ENCODE measurements around the gene SLC9A9. TPM values are rescaled to one million over a fixed set of nuclear protein-coding genes. Genes with fewer than 3 reads are reported as not detected.

SLC9A9 gene
- total RNA-seq, 2 donors from 2014 or later: 23.6 to 31.0 TPM

DNA sequence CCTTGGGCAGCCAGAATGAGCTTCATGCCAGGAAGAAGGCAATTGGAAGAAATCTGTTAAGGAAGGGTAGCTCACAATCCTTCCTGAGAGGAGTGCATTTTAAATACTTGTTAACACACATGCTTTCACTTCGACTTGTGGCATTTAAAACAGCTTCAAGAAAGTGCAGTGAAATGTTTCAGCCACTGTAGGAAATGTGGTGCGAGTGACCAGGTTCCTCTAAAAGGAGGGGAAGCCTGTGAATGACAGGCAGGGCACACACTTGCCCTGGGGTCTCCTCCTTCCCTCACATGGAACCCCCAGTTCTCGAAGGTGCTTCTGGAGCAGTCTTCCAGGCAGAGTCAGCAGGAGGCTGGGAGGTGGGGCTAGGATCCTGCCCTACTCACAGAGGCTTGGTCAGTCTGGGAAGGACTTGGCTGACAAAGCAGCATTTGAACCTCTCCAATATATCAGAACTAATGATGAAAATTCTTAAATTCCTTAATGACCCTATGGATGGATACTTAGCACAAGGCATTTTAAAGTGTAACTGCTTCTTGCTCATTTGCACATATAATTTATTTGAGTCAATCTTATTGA lies 370.1 kb downstream of the SLC9A9 start:
- Histone ChIP-seq H3K27me3 (replicated peaks; ENCODE audit: insufficient read depth) (no peaks in the 10 kb centered on the region), H3K36me3 (no peaks in the 10 kb centered on the region), H3K4me3 (no peak overlapping the region), H3K27ac (no peak overlapping the region), H3K9me3 (no peaks in the 10 kb centered on the region), H3K4me1 (replicated peaks) (no peaks in the 10 kb centered on the region)
- WGBS: 47% methylated on average over 3 of the region's 3 CpGs
- no peak for DNase-seq (ENCODE audit: low spot score)
- intact Hi-C loops (cut with DNase I): no loop called here
- no peak for TF ChIP-seq POLR2AphosphoS5 (IDR thresholded peaks at IDR 0.05)
- no peak for TF ChIP-seq POLR2A (IDR thresholded peaks at IDR 0.05)
- TF ChIP-seq CTCF (IDR thresholded peaks at IDR 0.05): no peak

GRCh38 chr3:143476965-143477640 lies 371.2 kb downstream of the SLC9A9 start:
- WGBS: 92% methylated on average over 7 of the region's 7 CpGs
- Histone ChIP-seq H3K9me3 (no peaks in the 10 kb centered on the region), H3K4me3 (no peak overlapping the region), H3K4me1 (replicated peaks) (no peaks in the 10 kb centered on the region), H3K27me3 (replicated peaks; ENCODE audit: insufficient read depth) (no peaks in the 10 kb centered on the region), H3K36me3 (no peaks in the 10 kb centered on the region), H3K27ac (no peak overlapping the region)
- no peak for TF ChIP-seq POLR2AphosphoS5 (IDR thresholded peaks at IDR 0.05)
- no peak for TF ChIP-seq CTCF (IDR thresholded peaks at IDR 0.05)
- TF ChIP-seq POLR2A (IDR thresholded peaks at IDR 0.05): no peak
- intact Hi-C loops (cut with DNase I): no loop called here
- no peak for DNase-seq (ENCODE audit: low spot score)

DNA sequence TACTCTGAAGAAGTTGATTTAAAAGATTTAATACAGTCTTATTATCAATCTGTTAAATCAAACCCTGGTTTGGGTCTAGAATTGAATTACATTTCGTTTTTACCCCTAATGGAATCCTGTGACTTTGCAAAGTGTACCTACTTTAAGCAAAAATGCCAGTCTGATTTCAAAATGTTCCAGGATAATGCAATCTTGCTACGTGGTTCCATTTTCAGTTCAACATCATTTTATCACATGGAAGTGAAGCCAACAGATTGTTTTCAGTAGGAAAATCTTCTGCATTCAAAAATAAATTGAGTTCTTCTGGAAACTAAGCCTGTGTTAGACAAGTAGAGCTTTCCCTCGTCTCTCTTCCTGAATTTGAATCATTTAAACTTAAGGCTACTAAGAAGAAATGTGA lies 372.3 kb downstream of the SLC9A9 start:
- H3K4me3 ChIP-seq: no peak overlapping the region
- no peaks in the 10 kb centered on the region for H3K36me3 ChIP-seq
- no peaks in the 10 kb centered on the region for H3K4me1 ChIP-seq (replicated peaks)
- no peaks in the 10 kb centered on the region for H3K27me3 ChIP-seq (replicated peaks; ENCODE audit: insufficient read depth)
- no peak overlapping the region for H3K27ac ChIP-seq
- no peaks in the 10 kb centered on the region for H3K9me3 ChIP-seq
- intact Hi-C loops (cut with DNase I): no loop called here
- no peak for DNase-seq (ENCODE audit: low spot score)
- WGBS: 82% methylated on average over 3 of the region's 3 CpGs
- TF ChIP-seq CTCF (IDR thresholded peaks at IDR 0.05) (no peak), POLR2AphosphoS5 (IDR thresholded peaks at IDR 0.05) (no peak), POLR2A (IDR thresholded peaks at IDR 0.05) (no peak)

DNA sequence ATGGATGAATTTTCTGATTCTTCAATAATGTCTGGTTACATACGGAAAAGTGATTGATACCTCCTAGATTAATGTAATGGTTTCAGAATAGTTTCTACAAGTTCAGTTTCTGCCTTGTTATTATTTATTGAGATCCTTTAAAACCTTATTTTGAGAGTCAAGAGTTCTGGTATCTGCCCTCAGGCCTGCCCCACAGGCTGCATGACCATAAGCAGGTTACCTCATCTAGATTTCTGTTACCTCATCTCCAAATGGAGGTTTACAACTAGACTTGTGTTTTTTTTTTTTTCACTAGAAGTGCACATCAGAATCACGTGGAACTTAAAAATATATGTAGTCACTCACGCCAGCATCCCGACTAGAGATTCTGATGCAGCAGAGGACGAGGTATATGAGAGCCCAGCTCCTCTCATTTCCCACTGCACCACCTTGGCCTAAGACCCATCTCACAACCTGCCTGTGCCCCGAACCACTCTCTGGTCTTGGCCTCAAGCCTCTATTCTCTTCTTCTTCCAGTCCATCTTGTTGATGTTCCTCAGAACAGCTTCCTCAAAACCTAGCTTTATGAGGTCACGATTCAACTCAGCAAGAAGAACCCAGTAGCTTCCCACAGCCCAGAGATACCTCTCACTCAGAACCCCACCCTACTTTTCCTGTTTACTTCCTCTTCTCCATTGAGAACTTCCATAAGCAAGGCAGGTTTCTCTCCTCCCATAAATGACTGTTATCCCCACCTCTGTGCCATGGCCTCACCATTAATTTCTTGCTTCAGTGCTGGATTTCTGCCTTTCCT lies 375.3 kb downstream of the SLC9A9 start:
- Histone ChIP-seq H3K4me3 (no peak overlapping the region), H3K27ac (no peak overlapping the region), H3K4me1 (replicated peaks) (no peaks in the 10 kb centered on the region), H3K27me3 (replicated peaks; ENCODE audit: insufficient read depth) (no peaks in the 10 kb centered on the region), H3K9me3 (no peaks in the 10 kb centered on the region), H3K36me3 (no peaks in the 10 kb centered on the region)
- DNase-seq (ENCODE audit: low spot score): no peak
- intact Hi-C loops (cut with DNase I): no loop called here
- TF ChIP-seq POLR2A (IDR thresholded peaks at IDR 0.05) (no peak), POLR2AphosphoS5 (IDR thresholded peaks at IDR 0.05) (no peak), CTCF (IDR thresholded peaks at IDR 0.05) (no peak)
- WGBS: 92% methylated on average over 7 of the region's 7 CpGs

Data from prostate gland (tissue), 2 donors.